ENCODE measurements around the gene ZBTB18.

GRCh38 chr1:244063498-244063897, 12.4 kb downstream of the ZBTB18 start:
- TF ChIP-seq REST (IDR thresholded peaks at IDR 0.05; ENCODE audit: insufficient replicate concordance, low read depth) = no peak
- no peak for TF ChIP-seq CTCF (IDR thresholded peaks at IDR 0.05; ENCODE audit: insufficient read depth, low read length)
- no peak for TF ChIP-seq POLR2AphosphoS5 (IDR thresholded peaks at IDR 0.05; ENCODE audit: low read depth)
